Epithelial cell of esophagus (primary cell): ENCODE results near the gene SYT3.

Experiments used
- DNase-seq: peaks from one replicate; pipeline ENCODE4 v3.0.0; 2010; ENCODE audit warnings: low read depth
- H3K4me3 ChIP-seq: 2 replicates; pipeline ENCODE4 v1.5.1; 2011; ENCODE audit warnings: mild to moderate bottlenecking, low read length, control low read depth
- CTCF ChIP-seq: IDR thresholded peaks from 2 replicates; pipeline ENCODE4 v1.5.1; 2011; ENCODE audit warnings: low read depth, mild to moderate bottlenecking, low read length, control low read depth, inconsistent platforms; ENCODE audit not compliant: insufficient read depth; ENCODE audit errors: missing control alignments

SYT3 gene

DNA sequence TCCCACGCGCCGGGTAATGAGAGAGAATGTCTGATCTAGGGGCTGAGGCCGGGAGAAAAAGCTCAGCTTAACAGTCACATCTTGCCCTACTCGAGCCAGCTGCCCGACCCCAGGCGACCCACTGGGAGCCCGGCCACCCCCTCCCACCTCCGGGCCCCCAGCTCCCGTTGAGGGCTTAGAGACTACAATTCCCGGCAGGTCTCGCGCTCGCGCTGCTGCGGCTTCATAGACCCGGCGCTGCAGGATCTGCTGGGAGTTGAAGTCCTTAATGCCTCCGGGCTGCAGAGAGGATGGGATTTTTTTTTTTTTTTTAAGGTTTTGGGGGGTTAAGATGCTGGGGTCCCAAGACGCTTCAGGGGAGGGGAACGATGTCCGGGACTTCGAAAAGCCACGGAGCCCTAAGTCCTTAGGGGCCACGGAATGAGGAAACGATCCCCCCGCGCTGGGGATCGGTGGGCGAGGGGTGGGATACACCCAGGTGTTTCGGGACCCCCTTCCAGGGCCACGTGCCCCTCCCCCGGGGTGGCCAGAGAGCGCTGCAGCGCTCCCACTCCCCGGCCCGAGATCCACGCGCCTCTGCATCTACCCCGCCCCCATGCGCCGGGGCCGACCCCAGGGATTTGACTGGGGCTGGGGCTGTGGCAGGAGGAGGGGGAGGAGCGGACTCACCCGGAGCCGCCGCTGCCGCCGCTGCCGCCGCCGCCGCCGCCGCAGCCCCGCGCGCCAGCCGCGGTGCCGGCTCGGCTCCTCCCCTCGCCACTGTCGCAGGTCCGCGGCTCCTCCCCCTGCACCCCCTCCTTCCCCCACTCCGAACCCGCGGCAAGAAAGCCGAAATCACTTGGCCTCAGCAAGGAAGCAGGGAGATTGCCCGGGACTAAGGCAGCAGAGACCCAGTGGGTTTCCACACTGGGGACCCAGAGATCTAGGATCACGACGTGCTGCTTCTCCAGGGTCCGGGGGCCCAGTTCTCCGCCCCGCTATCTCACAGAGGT, at the start of gene SYT3:
TSS of gene SYT3 (minus strand) at position 761 of the 992 bp plus-strand sequence. CDS start 2,470 bp downstream, outside the sequence.
- no peak within 1 kb of the TSS for H3K4me3 ChIP-seq
- TF ChIP-seq CTCF = no peak
- DNase-seq = no peak

GRCh38 chr19:50688766-50689165, 49.1 kb upstream of the SYT3 start:
- DNase-seq = no peak
- no peak overlapping the region for H3K4me3 ChIP-seq
- no peak for TF ChIP-seq CTCF

GRCh38 chr19:50686310-50687032, 46.8 kb upstream of the SYT3 start:
- no peak for DNase-seq
- no peak for TF ChIP-seq CTCF
- no peak overlapping the region for H3K4me3 ChIP-seq

DNA sequence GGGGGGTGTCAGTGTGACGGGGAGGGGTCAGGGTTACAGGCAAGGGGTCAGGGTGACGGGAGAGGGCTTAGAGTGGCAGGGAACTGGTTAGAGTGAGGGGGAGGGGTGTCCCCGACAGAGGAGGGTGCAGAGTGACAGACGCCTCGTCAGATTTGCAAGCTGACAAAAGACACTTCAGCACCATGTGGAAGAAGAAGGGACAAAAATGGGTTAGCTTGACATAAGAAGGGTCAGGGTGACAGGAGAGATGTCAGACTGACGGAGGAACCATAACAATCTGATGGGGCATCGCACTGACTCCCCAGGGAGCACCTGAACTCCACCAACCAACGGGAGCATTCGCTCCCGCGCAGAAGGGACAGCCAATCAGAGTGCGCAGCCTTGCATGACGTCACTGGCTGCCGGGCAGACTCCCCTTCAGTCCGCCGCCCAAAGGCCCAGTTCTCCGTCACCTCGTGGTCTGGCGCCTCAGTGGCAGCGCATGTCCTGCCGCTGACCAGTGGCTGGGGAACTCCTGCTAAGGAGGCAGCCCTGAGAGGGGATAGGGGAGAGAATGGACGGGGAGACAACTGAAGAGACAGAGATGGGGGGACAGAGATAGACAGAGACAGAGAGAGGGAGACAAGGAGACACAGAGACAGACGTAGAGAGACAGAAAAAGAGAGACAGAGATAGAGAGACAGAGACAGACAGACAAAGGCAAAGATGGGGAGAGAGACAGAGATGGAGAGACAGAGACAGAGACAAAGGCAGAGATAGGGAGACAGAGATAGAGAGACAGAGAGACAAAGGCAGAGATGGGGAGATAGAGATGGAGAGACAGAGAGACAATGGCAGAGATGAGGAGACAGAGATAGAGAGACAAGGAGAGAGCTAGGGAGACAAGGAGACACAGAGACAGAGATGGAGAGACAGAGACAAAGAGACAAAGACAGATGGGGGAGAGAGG, 39.8 kb upstream of the SYT3 start:
- peak; percentile 21 for DNase-seq
- H3K4me3 ChIP-seq = no peak overlapping the region

GRCh38 chr19:50678323-50678722, 38.6 kb upstream of the SYT3 start:
- no peak overlapping the region for H3K4me3 ChIP-seq
- TF ChIP-seq CTCF = no peak
- DNase-seq = no peak

More for the DNA sequence above, 39.8 kb upstream of the SYT3 start:
- no peak for TF ChIP-seq CTCF

GRCh38 chr19:50677636-50678035, 38.0 kb upstream of the SYT3 start:
- no peak for DNase-seq
- no peak for TF ChIP-seq CTCF
- no peak overlapping the region for H3K4me3 ChIP-seq
